HCT116 (cell line): ENCODE results near the gene RHNO1. TPM values are rescaled to one million over a fixed set of nuclear protein-coding genes. Genes with fewer than 3 reads are reported as not detected.

Experiments used
- ATAC-seq: fragments of 200-7000 bp; cut with Tn5 transposase; 2 replicates; pipeline ENCODE4 v1.9.1; 2020; ENCODE audit warnings: mild to moderate bottlenecking, moderate library complexity
- BruUV-seq: library from RNA; stranded (reverse); fragments of 400-500 nt; replicated peaks from 2 replicates; lab custom pipeline; 2021; lab: Mats Ljungman, UMichigan
- CTCF ChIA-PET: fragments of 300-600 bp; sonication (Branson Sonifier 250); formaldehyde crosslinking; loops from one replicate; lab custom pipeline; 2021; ENCODE audit warnings: antibody characterized with exemption; lab: Charles Lee
- POLR2A ChIA-PET: fragments of 300-600, 350-600 bp; sonication (Branson Sonifier 250); formaldehyde crosslinking; loops from one replicate; lab custom pipeline; 2021; ENCODE audit warnings: antibody characterized with exemption; lab: Charles Lee
- RAD21 ChIA-PET, 2 experiments: fragments of 300-600 bp; sonication (Branson Sonifier 250); formaldehyde crosslinking; loops; one replicate each; lab custom pipeline; 2023; ENCODE audit warnings: low total read pairs in 2 of 2; ENCODE audit not compliant: uncharacterized antibody in 2 of 2, unreplicated experiment in 2 of 2, low non-redundant PET in 1 of 2; lab: Charles Lee
- DNase-seq: peaks from one replicate; pipeline ENCODE4 v3.0.0-alpha.2; 2010; ENCODE audit warnings: low read depth, low spot score
- H2AFZ ChIP-seq: fragments of 200-600 bp; shearing (Covaris generic), sonication (generic); 2 replicates; pipeline ENCODE4 v1.6.1; 2017; ENCODE audit warnings: low read depth, mixed run types, mixed read lengths, antibody characterized with exemption, low read length; ENCODE audit not compliant: poor library complexity, severe bottlenecking
- H3K27ac ChIP-seq: 2 replicates; pipeline ENCODE4 v1.5.1; 2012; ENCODE audit warnings: low read depth, low read length
- H3K27me3 ChIP-seq: fragments of 200-600 bp; sonication (generic); 2 replicates; pipeline ENCODE4 v1.6.1; 2016; ENCODE audit warnings: mixed run types, low read length, mixed read lengths; ENCODE audit not compliant: insufficient read depth
- H3K36me3 ChIP-seq, 2 experiments: fragments of 200-500 bp in 1 of 2; fragments of 200-600 bp in 1 of 2; sonication (Bioruptor generic) in 1 of 2; sonication (generic) in 1 of 2; 2 replicates each; pipeline versions ENCODE4 v1.5.1 to v1.6.1; 2014 to 2016; ENCODE audit warnings: low read length in 2 of 2, inconsistent platforms in 1 of 2, mixed read lengths in 1 of 2, mixed run types in 1 of 2; ENCODE audit not compliant: insufficient read depth in 2 of 2, control insufficient read depth in 1 of 2
- H3K4me1 ChIP-seq, 2 experiments: fragments of 200-600 bp in 1 of 2; sonication (generic) in 1 of 2; 2 replicates each; pipeline versions ENCODE4 v1.5.1 to v1.6.1; 2012 to 2017; ENCODE audit warnings: low read length in 2 of 2, inconsistent platforms in 1 of 2, mild to moderate bottlenecking in 1 of 2, mixed read lengths in 1 of 2, mixed run types in 1 of 2, moderate library complexity in 1 of 2; ENCODE audit not compliant: insufficient read depth in 2 of 2, control insufficient read depth in 1 of 2
- H3K4me2 ChIP-seq: fragments of 200-600 bp; sonication (generic); 2 replicates; pipeline ENCODE4 v1.6.1; 2017; ENCODE audit warnings: mixed run types, low read length, mixed read lengths
- H3K4me3 ChIP-seq, 2 experiments: fragments of 200-600 bp in 1 of 2; sonication (generic) in 1 of 2; replicated peaks in 1 of 2; 2 replicates each; pipeline ENCODE4 v1.5.1; 2011 to 2016; ENCODE audit warnings: low read length in 2 of 2, control low read depth in 1 of 2, low read depth in 1 of 2, mild to moderate bottlenecking in 1 of 2, mixed read lengths in 1 of 2, mixed run types in 1 of 2
- H3K79me2 ChIP-seq: fragments of 200-600 bp; sonication (generic); 2 replicates; pipeline ENCODE4 v1.6.1; 2017; ENCODE audit warnings: mild to moderate bottlenecking, mixed run types, low read length, moderate library complexity, mixed read lengths; ENCODE audit not compliant: insufficient read depth
- H3K9ac ChIP-seq: fragments of 200-600 bp; sonication (generic); 2 replicates; pipeline ENCODE4 v1.6.1; 2016; ENCODE audit warnings: low read length, mixed read lengths
- H3K9me2 ChIP-seq: fragments of 200-600 bp; sonication (generic), shearing (Covaris generic); 2 replicates; pipeline ENCODE4 v1.6.1; 2017; ENCODE audit warnings: mixed run types, mild to moderate bottlenecking, moderate library complexity; ENCODE audit not compliant: insufficient read depth
- H3K9me3 ChIP-seq, 2 experiments: fragments of 200-500 bp in 1 of 2; fragments of 200-600 bp in 1 of 2; sonication (Bioruptor generic) in 1 of 2; sonication (generic) in 1 of 2; 2 replicates each; pipeline ENCODE4 v1.6.1; 2014 to 2017; ENCODE audit warnings: low read length in 2 of 2, mixed read lengths in 2 of 2, inconsistent platforms in 1 of 2, low read depth in 1 of 2, mild to moderate bottlenecking in 1 of 2, mixed run types in 1 of 2, moderate library complexity in 1 of 2; ENCODE audit not compliant: control insufficient read depth in 1 of 2, insufficient read depth in 1 of 2
- H4K20me1 ChIP-seq: fragments of 200-600 bp; sonication (generic), shearing (Covaris generic); 2 replicates; pipeline ENCODE4 v1.6.1; 2017; ENCODE audit warnings: mixed run types, mild to moderate bottlenecking, moderate library complexity; ENCODE audit not compliant: insufficient read depth
- CBX3 ChIP-seq: IDR thresholded peaks from 2 replicates; pipeline ENCODE4 v1.6.1; 2012; ENCODE audit warnings: low read depth
- CEBPB ChIP-seq: IDR thresholded peaks from 2 replicates; pipeline ENCODE4 v1.6.1; 2012; ENCODE audit warnings: low read depth
- CTCF ChIP-seq, 3 experiments: fragments of 200-600 bp in 1 of 3; sonication (generic) in 1 of 3; IDR thresholded peaks in 2 of 3; conservative IDR thresholded peaks in 1 of 3; 2 replicates each; pipeline ENCODE4 v1.5.1; 2012 to 2017; ENCODE audit warnings: low read depth in 2 of 3, low read length in 2 of 3, antibody characterized with exemption in 1 of 3, borderline replicate concordance in 1 of 3, control low read depth in 1 of 3, mild to moderate bottlenecking in 1 of 3, mixed read lengths in 1 of 3, mixed run types in 1 of 3, moderate library complexity in 1 of 3; ENCODE audit not compliant: insufficient read depth in 1 of 3
- EGR1 ChIP-seq: IDR thresholded peaks from 2 replicates; pipeline ENCODE4 v1.6.1; 2012; ENCODE audit warnings: low read depth
- ELF1 ChIP-seq: IDR thresholded peaks from 2 replicates; pipeline ENCODE4 v1.6.1; 2012; ENCODE audit warnings: low read depth, borderline replicate concordance
- EZH2 ChIP-seq: fragments of 200-600 bp; sonication (generic); IDR thresholded peaks from 2 replicates; pipeline ENCODE4 v1.6.1; 2017; ENCODE audit warnings: antibody characterized with exemption, mixed run types
- EZH2phosphoT487 ChIP-seq: fragments of 200-600 bp; IDR thresholded peaks from 2 replicates; pipeline ENCODE4 v1.6.1; 2018; ENCODE audit warnings: antibody characterized with exemption, borderline replicate concordance
- FOSL1 ChIP-seq: IDR thresholded peaks from 2 replicates; pipeline ENCODE4 v1.6.1; 2012; ENCODE audit warnings: low read depth
- POLR2AphosphoS5 ChIP-seq: IDR thresholded peaks from 2 replicates; pipeline ENCODE4 v1.6.1; 2011; ENCODE audit warnings: mild to moderate bottlenecking, low read depth, low read length, moderate library complexity
- RAD21 ChIP-seq: IDR thresholded peaks from 2 replicates; pipeline ENCODE4 v1.6.1; 2012; ENCODE audit warnings: low read depth, mild to moderate bottlenecking
- REST ChIP-seq: IDR thresholded peaks from 2 replicates; pipeline ENCODE4 v1.6.1; 2012; ENCODE audit warnings: low read depth
- SP1 ChIP-seq: IDR thresholded peaks from 2 replicates; pipeline ENCODE4 v1.6.1; 2012; ENCODE audit warnings: low read depth
- SRF ChIP-seq: IDR thresholded peaks from 2 replicates; pipeline ENCODE4 v1.6.1; 2012; ENCODE audit warnings: low read depth
- TCF7L2 ChIP-seq: IDR thresholded peaks from 2 replicates; pipeline ENCODE4 v1.7.0; 2011; ENCODE audit warnings: borderline replicate concordance, inconsistent platforms; ENCODE audit not compliant: insufficient read depth, insufficient read length; ENCODE audit errors: extremely low read depth
- YY1 ChIP-seq: IDR thresholded peaks from 2 replicates; pipeline ENCODE4 v1.6.1; 2011; ENCODE audit warnings: low read length, low read depth, moderate library complexity, mild to moderate bottlenecking; ENCODE audit not compliant: insufficient replicate concordance; ENCODE audit errors: extremely low read depth
- intact Hi-C: fragments of 100-400 bp; cut with micrococcal nuclease; formaldehyde crosslinking; loops from 2 replicates; pipeline ENCODE4 v1.10.0; 2022
- total RNA-seq: library from RNA; stranded (reverse); gene quantifications from one replicate; pipeline ENCODE4 v1.2.1, GENCODE V29; 2021; ENCODE audit not compliant: unreplicated experiment

The RHNO1 gene
- total RNA-seq, 1 experiment from 2014 or later = 29.7 TPM

DNA sequence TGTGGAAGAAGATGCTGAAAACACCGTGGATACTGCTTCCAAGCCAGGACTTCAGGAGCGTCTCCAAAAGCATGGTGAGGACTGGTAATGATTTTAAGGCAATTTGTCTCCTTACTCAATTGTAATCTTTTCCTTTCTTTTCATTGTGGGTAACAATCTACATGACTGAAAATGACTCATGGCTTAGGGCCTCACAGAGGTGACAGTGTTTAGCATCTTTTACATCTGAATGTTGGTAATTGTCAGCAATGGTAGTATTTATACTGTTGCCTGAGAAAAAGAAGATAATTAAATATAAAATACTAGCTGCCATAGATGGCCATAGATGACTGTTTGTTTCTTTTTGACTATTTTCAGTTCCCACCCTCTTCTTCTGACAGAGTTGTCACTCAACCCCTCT, 45.3 kb downstream of the RHNO1 start:
- Histone ChIP-seq H3K4me3 (no peak overlapping the region), H3K9me3 (no peaks in the 10 kb centered on the region), H3K4me1 (no peaks in the 10 kb centered on the region), H2AFZ (no peak overlapping the region), H4K20me1 (no peaks in the 10 kb centered on the region), H3K9ac (no peak overlapping the region), H3K27ac (no peak overlapping the region), H3K9me2 (no peaks in the 10 kb centered on the region), H3K27me3 (no peaks in the 10 kb centered on the region)
- CTCF ChIA-PET = no interaction called here
- POLR2A ChIA-PET = no interaction called here
- BruUV-seq = no TSS peak
- DNase-seq = no peak
- TF ChIP-seq TCF7L2 (no peak), CBX3 (no peak), YY1 (no peak), RAD21 (no peak), SP1 (no peak), EZH2phosphoT487 (no peak), FOSL1 (no peak), CEBPB (no peak), SRF (no peak), CTCF (IDR thresholded peaks at IDR 0.05 in 2 of 3, conservative IDR thresholded peaks at IDR 0.05 in 1 of 3; ENCODE audit: borderline replicate concordance in 1 of 3, insufficient read depth in 1 of 3, low read depth in 2 of 3, low read length in 2 of 3) (no peak), REST (no peak), EZH2 (no peak), EGR1 (no peak), POLR2AphosphoS5 (no peak), ELF1 (no peak)
- TF ChIP-seq, all 23 proteins: peak for 0
- no peaks in the 10 kb centered on the region for H3K79me2 ChIP-seq
- RAD21 ChIA-PET = no interaction called here
- ATAC-seq = no peak
- no peak overlapping the region for H3K4me2 ChIP-seq
- peaks cover 13 to 18% of the 10 kb centered on the region in 2 experiments for H3K36me3 ChIP-seq
- intact Hi-C loops = no loop called here
